ENCODE data around the gene NUP210L.

The NUP210L gene

GRCh38 chr1:153968408-153968807 lies 186.5 kb downstream of the NUP210L start:
- no peak for DNase-seq
- Mint-ChIP-seq H3K4me1 (peaks cover 70% of the 10 kb centered on the region), H3K9me3 (no peaks in the 10 kb centered on the region), H3K36me3 (peaks cover 22% of the 10 kb centered on the region), H3K27ac (peak overlapping the region; percentile 65), H3K4me3 (peak overlapping the region; percentile 89), H3K27me3 (no peaks in the 10 kb centered on the region)
- CTCF ChIA-PET = interaction anchor here (1.2 to 4.0 kb wide), 5 partner anchors 9 to 23 kb away, joined by 3 to 28 read pairs (median 8); partner anchors contain the start of genes CRTC2, DENND4B, JTB and RAB13

- Mint-ChIP-seq H3K36me3 (peaks cover 17% of the 10 kb centered on the region), H3K4me3 (peak overlapping the region; percentile 89), H3K4me1 (peaks cover 69% of the 10 kb centered on the region), H3K27ac (peak overlapping the region; percentile 94), H3K27me3 (no peaks in the 10 kb centered on the region), H3K9me3 (no peaks in the 10 kb centered on the region)
- CTCF ChIA-PET = interaction anchor here (0.6 to 4.0 kb wide), 6 partner anchors 9 to 171 kb away, joined by 3 to 28 read pairs (median 6); partner anchors contain the start of genes CRTC2, DENND4B, JTB and RAB13
- no peak for DNase-seq
These were observed 186.9 kb downstream of the NUP210L start for GRCh38 chr1:153968000-153968363.

- CTCF ChIA-PET = interaction anchor here (0.6 to 4.0 kb wide), 7 partner anchors 9 to 170 kb away, joined by 3 to 28 read pairs (median 7); partner anchors contain the start of genes CRTC2, DENND4B, JTB and RAB13
- peaks cover 13% of the 10 kb centered on the region for H3K36me3 Mint-ChIP-seq
- H3K27me3 Mint-ChIP-seq = no peaks in the 10 kb centered on the region
- peak within 1 kb of the TSS; percentile 94 for H3K27ac Mint-ChIP-seq
- peaks cover 68% of the 10 kb centered on the region for H3K4me1 Mint-ChIP-seq
- H3K4me3 Mint-ChIP-seq = peak within 1 kb of the TSS; percentile 89
- H3K9me3 Mint-ChIP-seq = no peaks in the 10 kb centered on the region
- peak; percentile 92 for DNase-seq
These were observed 187.5 kb downstream of the NUP210L start, which contains the start of gene CREB3L4 for GRCh38 chr1:153967107-153967999. CREB3L4 (plus strand) TSS chr1:153967902; CDS start chr1:153968526, 624 bp downstream.

- Mint-ChIP-seq H3K4me1 (peaks cover 75% of the 10 kb centered on the region), H3K9me3 (no peaks in the 10 kb centered on the region), H3K4me3 (peak overlapping the region; percentile 76), H3K27me3 (no peaks in the 10 kb centered on the region), H3K27ac (peak overlapping the region; percentile 79), H3K36me3 (peaks cover 26% of the 10 kb centered on the region)
- no peak for DNase-seq
- CTCF ChIA-PET = interaction anchor here (2.7 kb wide), 1 partner anchor 22 kb away, joined by 8 read pairs; the partner anchor contains the start of gene RAB13
These were observed 191.0 kb downstream of the NUP210L start for GRCh38 chr1:153963850-153964331.

GRCh38 chr1:153963030-153963849 lies 191.6 kb downstream of the NUP210L start, which contains the start of gene SLC39A1:
SLC39A1 (minus strand) TSS chr1:153963537; CDS start chr1:153962715, 822 bp downstream.
- Mint-ChIP-seq H3K9me3 (no peaks in the 10 kb centered on the region), H3K27me3 (no peaks in the 10 kb centered on the region), H3K36me3 (peaks cover 28% of the 10 kb centered on the region), H3K27ac (peak within 1 kb of the TSS; percentile 79), H3K4me1 (peaks cover 72% of the 10 kb centered on the region), H3K4me3 (peak within 1 kb of the TSS; percentile 76)
- DNase-seq = peak; percentile 98
- CTCF ChIA-PET = interaction anchor here (0.7 to 2.9 kb wide), 6 partner anchors 9 to 306 kb away, joined by 3 to 13 read pairs (median 3); partner anchors contain the start of genes DENND4B, JTB and RAB13

GRCh38 chr1:153962088-153963029 lies 192.5 kb downstream of the NUP210L start:
- H3K27ac Mint-ChIP-seq = peak overlapping the region; percentile 61
- H3K4me1 Mint-ChIP-seq = peaks cover 65% of the 10 kb centered on the region
- H3K36me3 Mint-ChIP-seq = peaks cover 34% of the 10 kb centered on the region
- H3K4me3 Mint-ChIP-seq = peak overlapping the region; percentile 76
- no peaks in the 10 kb centered on the region for H3K9me3 Mint-ChIP-seq
- DNase-seq = no peak
- CTCF ChIA-PET = interaction anchor here (0.6 to 2.9 kb wide), 8 partner anchors 10 to 307 kb away, joined by 3 to 13 read pairs (median 3); partner anchors contain the start of genes DENND4B, JTB and RAB13
- no peaks in the 10 kb centered on the region for H3K27me3 Mint-ChIP-seq

- CTCF ChIA-PET = interaction anchor here (0.8 to 2.9 kb wide), 2 partner anchors 16 to 25 kb away, joined by 3 to 13 read pairs; partner anchors contain the start of gene DENND4B
- Mint-ChIP-seq H3K4me3 (peak overlapping the region; percentile 53), H3K36me3 (peaks cover 28% of the 10 kb centered on the region), H3K27ac (peak overlapping the region; percentile 34), H3K9me3 (no peaks in the 10 kb centered on the region), H3K27me3 (no peaks in the 10 kb centered on the region), H3K4me1 (peaks cover 65% of the 10 kb centered on the region)
- DNase-seq = no peak
These were observed 193.5 kb downstream of the NUP210L start for GRCh38 chr1:153961421-153961820.

GRCh38 chr1:153960206-153960605 lies 194.7 kb downstream of the NUP210L start:
- CTCF ChIA-PET = interaction anchor here (1.0 kb wide), 1 partner anchor 20 kb away, joined by 3 read pairs; no protein-coding TSS in a partner anchor
- H3K4me1 Mint-ChIP-seq = peaks cover 67% of the 10 kb centered on the region
- no peak overlapping the region for H3K27ac Mint-ChIP-seq
- H3K4me3 Mint-ChIP-seq = no peak overlapping the region
- H3K36me3 Mint-ChIP-seq = peaks cover 25% of the 10 kb centered on the region
- no peaks in the 10 kb centered on the region for H3K27me3 Mint-ChIP-seq
- DNase-seq = no peak
- no peaks in the 10 kb centered on the region for H3K9me3 Mint-ChIP-seq

GRCh38 chr1:153959454-153959853 lies 195.4 kb downstream of the NUP210L start:
- CTCF ChIA-PET = interaction anchor here (1.0 kb wide), 1 partner anchor 21 kb away, joined by 3 read pairs; no protein-coding TSS in a partner anchor
- Mint-ChIP-seq H3K4me3 (no peak overlapping the region), H3K9me3 (no peaks in the 10 kb centered on the region), H3K36me3 (peaks cover 25% of the 10 kb centered on the region), H3K27ac (no peak overlapping the region), H3K27me3 (no peaks in the 10 kb centered on the region), H3K4me1 (peaks cover 70% of the 10 kb centered on the region)
- DNase-seq = no peak

GRCh38 chr1:153958961-153959260 lies 196.0 kb downstream of the NUP210L start:
- Mint-ChIP-seq H3K4me3 (peak overlapping the region; percentile 98), H3K27me3 (no peaks in the 10 kb centered on the region), H3K27ac (peak overlapping the region; percentile 96), H3K4me1 (peaks cover 70% of the 10 kb centered on the region), H3K36me3 (peaks cover 29% of the 10 kb centered on the region), H3K9me3 (no peaks in the 10 kb centered on the region)
- CTCF ChIA-PET = no interaction called here
- no peak for DNase-seq

GRCh38 chr1:153958111-153958960 lies 196.5 kb downstream of the NUP210L start, which contains the start of gene CRTC2:
CRTC2 (minus strand) TSS chr1:153958612; CDS start chr1:153958497, 115 bp downstream.
- Mint-ChIP-seq H3K27me3 (no peaks in the 10 kb centered on the region), H3K9me3 (no peaks in the 10 kb centered on the region), H3K4me1 (peaks cover 70% of the 10 kb centered on the region), H3K4me3 (peak within 1 kb of the TSS; percentile 98), H3K27ac (peak within 1 kb of the TSS; percentile 96), H3K36me3 (peaks cover 35% of the 10 kb centered on the region)
- DNase-seq = peak; percentile 99
- CTCF ChIA-PET = interaction anchor here (0.9 to 2.5 kb wide), 3 partner anchors 9 to 28 kb away, joined by 3 to 10 read pairs (median 6); partner anchors contain the start of genes CREB3L4 and RAB13

- peak overlapping the region; percentile 96 for H3K27ac Mint-ChIP-seq
- no peaks in the 10 kb centered on the region for H3K27me3 Mint-ChIP-seq
- H3K36me3 Mint-ChIP-seq = peaks cover 38% of the 10 kb centered on the region
- peak overlapping the region; percentile 98 for H3K4me3 Mint-ChIP-seq
- H3K4me1 Mint-ChIP-seq = peaks cover 70% of the 10 kb centered on the region
- no peaks in the 10 kb centered on the region for H3K9me3 Mint-ChIP-seq
- CTCF ChIA-PET = interaction anchor here (0.9 to 2.5 kb wide), 3 partner anchors 10 to 29 kb away, joined by 3 to 10 read pairs (median 6); partner anchors contain the start of genes CREB3L4 and RAB13
- peak; percentile 63 for DNase-seq
These were observed 197.1 kb downstream of the NUP210L start for GRCh38 chr1:153957744-153958110.
